Spleen (tissue), 7 donors: Measurements from ENCODE around the gene GMCL2.

Experiments used
- POLR2A ChIP-seq, 3 donors: fragments of 450-650 bp; IDR thresholded peaks; one replicate each; pipeline ENCODE4 v1.5.1; 2017; ENCODE audit warnings: antibody characterized with exemption in 3 of 3, mild to moderate bottlenecking in 1 of 3
- TF ChIP-seq, protein P1 (sequence below), 11 experiments: fragments of 200-600 bp in 7 of 11; fragments of 450-650 bp in 4 of 11; sonication (generic) in 4 of 11; IDR thresholded peaks in 8 of 11; conservative IDR thresholded peaks in 3 of 11; 1 replicate in 7 of 11; 2 replicates in 4 of 11; pipeline versions ENCODE4 v1.4.0 to v1.8.0; 2016 to 2021; ENCODE audit warnings: antibody characterized with exemption in 11 of 11, inconsistent platforms in 4 of 11, mild to moderate bottlenecking in 1 of 11
- donor health status: DM: no; HTN: no; CAD: no; lungs with moderate emphysema.
- donor health status: DM: no; HTN: no; CAD: no.
- donor health status: DM: no; HTN: no; CAD: no.

DNA sequence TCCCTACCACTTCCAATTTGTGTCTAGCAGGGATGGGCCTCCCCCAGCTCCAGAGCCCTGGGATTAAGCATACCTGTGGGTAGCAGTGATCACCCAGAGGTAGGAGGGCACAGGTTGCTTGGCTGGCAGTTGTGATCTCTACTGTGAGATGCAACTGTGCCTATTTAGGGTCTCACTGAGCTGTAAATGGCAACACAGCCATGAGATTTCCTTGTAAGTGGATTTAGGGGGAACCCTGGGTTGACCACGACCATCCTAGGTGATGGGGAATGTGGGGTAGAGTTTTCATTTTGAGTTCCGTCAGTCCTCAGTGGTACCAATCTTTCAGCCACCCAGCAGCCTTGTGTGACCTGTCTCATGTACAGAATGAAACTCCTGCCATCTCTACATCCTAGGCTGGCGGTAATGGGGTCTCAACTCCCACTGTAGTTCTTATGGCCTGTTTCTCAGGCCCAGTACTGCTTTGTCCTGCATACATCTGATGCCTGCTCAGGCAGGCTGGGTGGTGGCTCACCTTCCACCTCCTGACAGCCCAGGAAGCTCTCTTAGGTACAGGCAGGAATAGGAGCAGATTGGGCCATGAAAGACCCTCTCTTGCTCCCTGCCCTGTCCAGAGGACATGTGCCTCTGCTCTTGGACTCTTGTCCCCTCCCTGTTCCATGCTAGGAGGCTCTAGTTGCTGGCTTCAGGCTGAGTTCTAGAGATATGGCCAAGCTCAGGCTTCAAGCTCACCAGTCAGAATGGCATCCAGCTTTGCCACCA lies 25.3 kb upstream of the GMCL2 start:
- TF ChIP-seq, protein P1, sequence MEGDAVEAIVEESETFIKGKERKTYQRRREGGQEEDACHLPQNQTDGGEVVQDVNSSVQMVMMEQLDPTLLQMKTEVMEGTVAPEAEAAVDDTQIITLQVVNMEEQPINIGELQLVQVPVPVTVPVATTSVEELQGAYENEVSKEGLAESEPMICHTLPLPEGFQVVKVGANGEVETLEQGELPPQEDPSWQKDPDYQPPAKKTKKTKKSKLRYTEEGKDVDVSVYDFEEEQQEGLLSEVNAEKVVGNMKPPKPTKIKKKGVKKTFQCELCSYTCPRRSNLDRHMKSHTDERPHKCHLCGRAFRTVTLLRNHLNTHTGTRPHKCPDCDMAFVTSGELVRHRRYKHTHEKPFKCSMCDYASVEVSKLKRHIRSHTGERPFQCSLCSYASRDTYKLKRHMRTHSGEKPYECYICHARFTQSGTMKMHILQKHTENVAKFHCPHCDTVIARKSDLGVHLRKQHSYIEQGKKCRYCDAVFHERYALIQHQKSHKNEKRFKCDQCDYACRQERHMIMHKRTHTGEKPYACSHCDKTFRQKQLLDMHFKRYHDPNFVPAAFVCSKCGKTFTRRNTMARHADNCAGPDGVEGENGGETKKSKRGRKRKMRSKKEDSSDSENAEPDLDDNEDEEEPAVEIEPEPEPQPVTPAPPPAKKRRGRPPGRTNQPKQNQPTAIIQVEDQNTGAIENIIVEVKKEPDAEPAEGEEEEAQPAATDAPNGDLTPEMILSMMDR (IDR thresholded peaks at IDR 0.05 in 8 of 11, conservative IDR thresholded peaks at IDR 0.05 in 3 of 11) = no peak
- no peak for TF ChIP-seq POLR2A (IDR thresholded peaks at IDR 0.05)
